Right lobe of liver (tissue), 4 donors: Measurements from ENCODE around the gene ANKRD13B.

ENCODE experiments used
- CTCF ChIP-seq, 4 donors: fragments of 200-600 bp in 3 of 4; fragments of 450-650 bp in 1 of 4; IDR thresholded peaks; one replicate each; pipeline versions ENCODE4 v1.5.1 to v1.8.0; 2016 to 2022; ENCODE audit warnings: antibody characterized with exemption in 4 of 4, mild to moderate bottlenecking in 2 of 4
- POLR2A ChIP-seq: fragments of 450-650 bp; IDR thresholded peaks from one replicate; pipeline ENCODE4 v1.6.1; 2017; ENCODE audit warnings: antibody characterized with exemption, mild to moderate bottlenecking
- donor health status: DM: no; HTN: no; CAD: no.
- donor health status: DM: no; HTN: no; CAD: no.
- donor health status: DM: no; HTN: yes; CAD: no.

- no peak for TF ChIP-seq CTCF (IDR thresholded peaks at IDR 0.05)
- TF ChIP-seq POLR2A: no peak
Observed at GRCh38 chr17:29620271-29620670, 27.3 kb downstream of the ANKRD13B start.
